Measurements from ENCODE around the gene CTSZ.

GRCh38 chr20:59003836-59004492 lies 3.1 kb downstream of the CTSZ start:
- TF ChIP-seq CTCF (IDR thresholded peaks at IDR 0.05) (no peak), POLR2A (IDR thresholded peaks at IDR 0.05) (no peak), POLR2AphosphoS5 (IDR thresholded peaks at IDR 0.05) (no peak)
